DOHH2 (cell line): ENCODE data around the gene ABCG1.

Experiments
- EZH2phosphoT487 ChIP-seq: fragments of 200-600 bp; sonication (generic); IDR thresholded peaks from 2 replicates; pipeline ENCODE4 v1.6.1; 2017; ENCODE audit warnings: borderline replicate concordance, mild to moderate bottlenecking, antibody characterized with exemption, low read length, moderate library complexity, mixed read lengths
- TF ChIP-seq, protein P1 (sequence below): fragments of 200-600 bp; sonication (generic); IDR thresholded peaks from one replicate; pipeline ENCODE4 v1.5.1; 2014; ENCODE audit warnings: antibody characterized with exemption, mild to moderate bottlenecking, low read depth, low read length; ENCODE audit not compliant: poor library complexity, severe bottlenecking

DNA sequence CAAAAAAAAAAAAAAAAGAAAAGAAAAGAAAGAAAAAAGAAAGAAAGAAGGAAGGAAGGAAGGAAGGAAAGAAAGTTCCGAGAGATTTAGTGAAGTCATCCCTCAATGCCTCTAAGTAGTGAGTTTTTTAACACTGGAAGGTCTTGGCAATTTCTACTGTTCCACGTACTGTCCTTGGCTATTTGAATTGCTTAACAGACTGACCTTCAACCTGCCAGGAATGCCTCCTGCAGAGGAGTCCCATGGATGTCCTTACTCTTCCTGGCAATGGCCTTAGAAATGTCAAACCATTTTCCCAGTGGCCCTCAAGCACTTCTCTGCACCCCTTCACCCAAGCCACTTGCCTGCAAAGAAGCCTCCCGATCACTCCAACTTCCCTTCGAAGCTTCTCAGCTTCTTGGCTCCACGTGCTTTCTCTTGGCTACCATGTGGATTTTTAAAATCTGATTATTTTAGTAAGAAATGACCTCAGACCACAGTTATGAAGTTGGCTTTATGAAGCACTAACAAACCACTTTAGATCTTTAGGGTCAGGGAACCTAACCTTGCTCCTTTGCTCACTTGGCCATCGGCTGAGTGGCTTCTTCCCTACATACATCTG is 43.7 kb upstream of the ABCG1 start:
- TF ChIP-seq, protein P1, sequence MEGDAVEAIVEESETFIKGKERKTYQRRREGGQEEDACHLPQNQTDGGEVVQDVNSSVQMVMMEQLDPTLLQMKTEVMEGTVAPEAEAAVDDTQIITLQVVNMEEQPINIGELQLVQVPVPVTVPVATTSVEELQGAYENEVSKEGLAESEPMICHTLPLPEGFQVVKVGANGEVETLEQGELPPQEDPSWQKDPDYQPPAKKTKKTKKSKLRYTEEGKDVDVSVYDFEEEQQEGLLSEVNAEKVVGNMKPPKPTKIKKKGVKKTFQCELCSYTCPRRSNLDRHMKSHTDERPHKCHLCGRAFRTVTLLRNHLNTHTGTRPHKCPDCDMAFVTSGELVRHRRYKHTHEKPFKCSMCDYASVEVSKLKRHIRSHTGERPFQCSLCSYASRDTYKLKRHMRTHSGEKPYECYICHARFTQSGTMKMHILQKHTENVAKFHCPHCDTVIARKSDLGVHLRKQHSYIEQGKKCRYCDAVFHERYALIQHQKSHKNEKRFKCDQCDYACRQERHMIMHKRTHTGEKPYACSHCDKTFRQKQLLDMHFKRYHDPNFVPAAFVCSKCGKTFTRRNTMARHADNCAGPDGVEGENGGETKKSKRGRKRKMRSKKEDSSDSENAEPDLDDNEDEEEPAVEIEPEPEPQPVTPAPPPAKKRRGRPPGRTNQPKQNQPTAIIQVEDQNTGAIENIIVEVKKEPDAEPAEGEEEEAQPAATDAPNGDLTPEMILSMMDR, result no peak
- no peak for TF ChIP-seq EZH2phosphoT487
